DND-41 (cell line): Measurements from ENCODE around the gene SLC1A6.

Experiments
- CTCF ChIP-seq: IDR thresholded peaks from 2 replicates; pipeline ENCODE4 v1.5.1; 2012; ENCODE audit warnings: borderline replicate concordance, low read length, moderate library complexity, mild to moderate bottlenecking; ENCODE audit not compliant: poor library complexity, severe bottlenecking; ENCODE audit errors: extremely low read depth
- EZH2 ChIP-seq: IDR thresholded peaks from 3 replicates; pipeline ENCODE4 v1.6.1; 2012; ENCODE audit warnings: borderline replicate concordance, low read depth, mild to moderate bottlenecking, moderate library complexity, low read length, inconsistent platforms; ENCODE audit not compliant: severe bottlenecking

- TF ChIP-seq CTCF, result no peak
- no peak for TF ChIP-seq EZH2
Observed at GRCh38 chr19:14974488-14974887, 5.2 kb downstream of the SLC1A6 start.
